GM21367 (cell line): ENCODE results near the gene TUBE1.
"Not testable (repeated sequence)": the region's sequence is repeated elsewhere in the genome, so short reads cannot be mapped to it uniquely, and the experiment has no call there.

Experiments used
- ATAC-seq: cut with Tn5 transposase; IDR thresholded peaks from one replicate; pipeline ENCODE4 v1.9.1; 2021; ENCODE audit not compliant: unreplicated experiment

The TUBE1 gene

DNA sequence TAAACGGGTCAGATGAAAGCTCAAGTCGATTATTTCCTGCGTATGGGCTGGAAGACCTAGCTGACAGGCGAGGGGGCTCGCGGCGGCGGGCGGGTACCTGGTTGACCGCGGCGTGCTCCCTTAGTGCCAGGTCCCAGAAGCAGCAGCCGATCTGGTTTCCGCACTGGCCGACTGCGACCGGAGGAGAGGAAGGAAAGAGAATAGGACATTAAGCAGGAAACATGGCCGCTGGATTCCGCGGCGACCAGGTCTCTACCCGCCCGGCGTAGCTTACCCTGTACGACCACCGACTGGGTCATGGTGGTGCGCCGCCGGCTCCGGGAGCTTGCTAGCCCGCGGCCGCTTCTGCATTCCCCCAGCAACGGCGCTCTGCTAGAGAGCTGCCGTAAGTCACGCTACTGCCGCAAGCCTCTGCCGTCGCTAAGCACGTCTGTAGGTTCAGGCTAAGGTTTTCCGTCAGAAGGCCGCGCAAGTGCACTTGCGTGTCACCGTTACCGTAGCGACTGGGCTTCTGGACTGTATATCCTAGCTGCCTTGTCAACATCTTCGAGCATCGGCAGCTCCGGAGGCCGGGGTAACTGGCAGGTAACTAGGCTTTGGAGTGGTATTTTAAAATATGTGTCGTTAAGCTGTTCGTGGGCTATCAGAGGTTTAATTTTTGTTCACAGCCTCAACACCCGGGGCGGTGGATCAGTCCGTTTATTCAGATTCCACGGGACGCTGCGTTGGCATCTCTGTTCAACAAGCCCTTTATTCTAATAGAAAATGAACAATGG, at the start of gene TUBE1, which contains the start of gene FAM229B:
Gene TUBE1, minus strand, starts transcription at position 347 of the 776 bp plus-strand sequence. Its CDS starts 48 bp downstream, at position 299.
Gene FAM229B, plus strand, starts transcription at position 456 of the 776 bp plus-strand sequence. CDS start 11,693 bp downstream, outside the sequence.
- ATAC-seq = peak; percentile 99

DNA sequence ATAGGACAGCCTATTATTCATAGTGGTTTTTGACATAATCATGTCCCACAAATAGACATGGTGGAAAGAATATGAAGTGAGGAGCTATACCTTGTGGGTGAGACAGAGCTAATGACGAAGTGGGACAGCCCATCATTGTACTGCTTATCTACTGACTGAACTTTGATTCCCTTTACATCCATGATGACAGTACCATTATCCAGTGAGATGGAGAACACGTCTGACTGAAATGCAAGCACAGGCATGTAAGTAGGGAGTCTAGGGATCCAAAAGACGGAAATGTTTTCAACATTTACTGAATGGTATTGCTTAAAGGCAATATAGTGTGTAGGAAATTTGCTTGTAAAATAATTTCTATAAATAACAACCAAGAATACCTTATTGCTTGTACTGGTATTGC, 43.6 kb upstream of the TUBE1 start:
- ATAC-seq = no peak

GRCh38 chr6:112128208-112128607, 40.9 kb upstream of the TUBE1 start:
- no peak for ATAC-seq

DNA sequence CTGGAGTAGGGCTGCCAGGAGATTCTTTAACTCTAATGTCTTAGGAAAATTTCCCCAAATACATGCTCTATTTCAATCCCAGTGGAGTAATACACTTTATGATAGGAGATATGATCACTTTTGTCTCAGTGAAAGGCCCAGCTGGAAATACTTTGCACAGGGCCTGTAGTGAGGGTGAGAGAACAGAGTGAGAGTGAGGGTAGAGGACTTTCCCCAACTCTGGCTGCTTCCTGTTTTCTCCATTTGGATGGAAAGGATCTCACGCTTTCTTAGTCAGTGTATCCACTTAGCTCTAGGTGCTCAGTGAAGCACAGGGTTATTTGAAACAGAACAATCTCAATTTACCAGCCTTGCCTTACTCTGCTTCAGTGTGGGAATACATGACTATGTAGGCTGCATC, 36.7 kb upstream of the TUBE1 start:
- ATAC-seq = no peak

- no peak for ATAC-seq
Observed at GRCh38 chr6:112122756-112123155, 35.5 kb upstream of the TUBE1 start.

GRCh38 chr6:112118034-112118433, 30.8 kb upstream of the TUBE1 start:
- ATAC-seq = no peak

- no peak for ATAC-seq
Observed at GRCh38 chr6:112117554-112117953, 30.3 kb upstream of the TUBE1 start.

DNA sequence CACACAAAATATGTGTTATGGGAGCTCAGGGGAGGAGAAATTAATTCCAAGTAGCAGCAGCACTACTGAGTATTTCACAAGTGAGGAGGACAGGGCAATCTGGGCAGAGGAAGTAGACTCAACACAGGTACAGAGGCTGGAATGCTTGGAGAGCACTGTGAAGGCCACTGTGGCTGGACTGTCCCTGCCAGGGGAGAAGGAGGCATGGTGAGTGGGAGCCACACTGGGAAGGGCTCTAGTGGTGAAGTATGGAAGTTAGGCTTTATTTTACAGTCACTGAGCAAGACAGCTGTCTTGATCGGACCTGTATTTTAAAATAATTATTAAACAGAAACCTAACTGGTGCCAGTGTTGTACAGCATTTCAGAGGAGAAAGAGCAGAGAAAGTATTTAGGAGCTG, 28.9 kb upstream of the TUBE1 start:
- no peak for ATAC-seq

DNA sequence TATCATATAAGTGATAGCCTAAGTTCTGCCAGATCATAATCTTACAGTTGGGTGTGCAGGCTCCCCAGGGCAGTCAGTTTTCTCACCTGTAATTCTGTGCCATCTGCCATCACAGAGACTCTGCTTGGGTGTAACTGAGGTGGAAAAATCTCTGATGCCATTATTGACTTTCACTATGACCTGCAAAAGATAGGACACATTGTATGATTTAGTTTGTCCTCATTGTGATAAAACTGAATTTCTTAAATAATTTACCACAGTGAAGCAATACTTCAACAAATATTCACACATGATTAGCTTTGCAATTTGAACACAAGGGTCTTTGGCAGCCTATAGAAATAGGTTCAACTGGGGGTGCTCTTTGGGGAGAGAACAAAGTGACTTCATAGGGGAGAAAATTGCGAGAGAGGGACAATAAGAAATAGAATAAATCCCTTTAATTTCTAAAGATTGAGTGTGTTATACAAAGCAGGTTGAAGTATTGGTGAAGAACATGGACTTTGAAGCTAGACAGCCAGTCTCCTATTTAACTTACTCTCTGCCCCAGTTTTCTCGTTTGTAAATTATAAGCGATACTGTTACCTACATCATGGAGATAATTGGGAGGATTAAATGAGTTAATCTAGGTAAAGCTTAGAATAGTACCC, 27.4 kb upstream of the TUBE1 start:
- ATAC-seq = no peak

GRCh38 chr6:112113918-112114317, 26.6 kb upstream of the TUBE1 start:
- no peak for ATAC-seq

DNA sequence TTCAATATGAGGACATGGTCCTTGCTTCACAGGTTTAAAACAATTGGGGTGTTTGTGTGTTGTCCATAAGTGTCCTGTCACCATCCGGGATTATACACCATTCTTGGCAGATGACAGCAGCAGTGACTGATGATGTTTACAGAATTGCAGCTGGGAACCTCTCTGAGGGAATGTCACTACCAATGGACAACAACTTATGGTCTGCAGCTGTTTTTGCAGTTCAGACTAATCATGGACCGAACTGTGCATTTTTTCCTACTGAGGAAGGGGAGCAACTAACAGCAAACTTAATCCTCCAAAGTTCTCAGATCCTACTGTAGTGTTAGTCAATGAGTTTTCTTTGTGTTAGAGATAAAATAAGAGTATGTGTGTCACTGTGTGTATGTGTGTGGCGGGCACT, 26.1 kb upstream of the TUBE1 start:
- no peak for ATAC-seq

- ATAC-seq = no peak
Observed at GRCh38 chr6:112109262-112109661, 22.0 kb upstream of the TUBE1 start.

DNA sequence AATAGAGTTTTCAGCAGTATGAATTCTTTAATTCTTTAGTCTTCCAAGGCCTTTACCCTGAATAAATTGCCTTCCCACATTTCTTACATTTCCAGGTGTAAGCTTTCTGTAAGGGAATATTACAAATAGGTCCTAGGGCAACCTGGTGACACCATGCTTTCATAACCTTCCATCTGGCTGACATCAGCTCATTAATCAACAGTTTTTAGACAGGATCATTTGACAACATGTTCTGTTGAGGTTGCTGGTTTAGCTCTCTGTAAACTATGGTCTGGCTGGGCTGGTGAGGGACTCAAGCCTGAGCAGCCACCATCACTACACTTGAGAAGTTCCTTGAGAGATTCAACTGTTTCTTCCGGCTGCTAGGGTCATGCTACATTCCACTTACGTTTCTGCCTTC, 19.3 kb upstream of the TUBE1 start:
- ATAC-seq = no peak

GRCh38 chr6:112106026-112106425, 18.7 kb upstream of the TUBE1 start:
- not testable (repeated sequence) for ATAC-seq

DNA sequence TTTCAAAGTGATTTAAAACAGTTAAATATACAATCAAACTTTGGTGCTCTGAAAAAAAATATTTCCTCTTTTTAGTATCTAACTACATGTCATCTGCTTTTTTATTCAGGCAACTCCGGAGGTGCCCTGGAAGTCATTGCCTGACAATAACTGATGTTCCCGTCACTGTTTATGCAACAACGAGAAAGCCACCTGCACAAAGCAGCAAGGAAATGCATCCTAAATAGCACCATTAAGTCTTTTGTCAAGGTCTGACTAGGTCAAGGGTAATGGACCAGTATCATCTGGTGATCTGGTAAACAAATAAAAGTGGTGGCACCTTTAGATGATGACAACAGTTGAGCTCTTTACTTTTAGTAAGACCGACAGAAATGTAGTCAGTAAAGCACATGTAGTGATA, 13.3 kb upstream of the TUBE1 start:
- ATAC-seq = no peak

GRCh38 chr6:112096901-112097300, 9.6 kb upstream of the TUBE1 start:
- ATAC-seq = no peak

GRCh38 chr6:112087916-112088315, 634 bp upstream of the TUBE1 start:
- ATAC-seq = no peak

GRCh38 chr6:112086744-112087135, 542 bp downstream of the TUBE1 start:
- peak; percentile 23 for ATAC-seq

- no peak for ATAC-seq
Observed at GRCh38 chr6:112085286-112086065, 1.8 kb downstream of the TUBE1 start.

DNA sequence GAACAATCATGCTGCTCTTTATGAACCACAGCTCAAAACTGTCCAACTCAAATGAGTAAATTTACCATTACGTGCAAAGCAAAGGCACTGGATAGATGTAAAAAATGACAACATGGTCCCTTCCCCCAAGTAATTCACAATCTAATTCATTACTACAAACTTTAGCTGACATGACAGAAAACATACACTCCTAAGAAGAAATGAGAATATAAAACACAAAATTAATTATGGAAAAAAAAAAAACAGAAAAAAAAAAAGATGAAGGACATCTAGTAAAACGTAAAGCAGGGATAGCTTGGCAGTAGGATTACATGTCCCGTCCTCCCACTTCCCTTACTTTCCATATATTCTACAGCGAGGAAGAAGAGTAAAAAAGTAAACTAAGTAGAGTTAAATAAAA, 5.7 kb downstream of the TUBE1 start:
- no peak for ATAC-seq

DNA sequence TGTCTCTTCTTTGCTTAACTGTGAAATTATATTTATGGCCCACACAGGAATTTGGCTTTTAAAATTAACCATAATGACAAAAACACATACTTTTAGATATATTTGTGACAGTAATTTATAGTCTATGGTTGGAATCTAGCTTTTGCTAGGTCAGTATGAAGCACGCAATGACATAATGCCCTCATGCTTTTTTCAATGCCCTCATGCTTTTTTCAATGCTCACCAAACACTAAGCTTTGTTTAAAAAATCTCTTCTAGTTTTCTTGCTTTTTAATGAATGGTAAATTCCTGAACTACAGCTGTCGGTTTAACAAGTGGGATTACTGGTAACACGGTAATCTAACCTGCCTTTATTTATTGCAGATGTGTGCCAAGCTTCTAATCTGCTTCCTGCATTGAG, 20.7 kb downstream of the TUBE1 start:
- no peak for ATAC-seq
